Neuronal stem cell (in vitro differentiated cells): ENCODE measurements around the gene SERPIND1.
A peak's percentile ranks its signal among the peaks of the same experiment; 100 is the strongest.

Experiments
- DNase-seq: peaks from one replicate; pipeline ENCODE4 v3.0.0-alpha.2; 2013; ENCODE audit warnings: low spot score
- H2AFZ ChIP-seq: one replicate; pipeline ENCODE4 v1.6.1; 2013; ENCODE audit warnings: mild to moderate bottlenecking, low read length, inconsistent platforms
- H2AK5ac ChIP-seq: 2 replicates; pipeline ENCODE4 v1.6.1; 2013; ENCODE audit warnings: low read depth, mild to moderate bottlenecking, inconsistent platforms, low read length, moderate library complexity, mixed read lengths
- H2BK120ac ChIP-seq: 2 replicates; pipeline ENCODE4 v1.6.1; 2013; ENCODE audit warnings: low read depth, mild to moderate bottlenecking, inconsistent platforms, low read length, moderate library complexity, mixed read lengths
- H2BK12ac ChIP-seq: one replicate; pipeline ENCODE4 v1.6.1; 2013; ENCODE audit warnings: low read length, inconsistent platforms
- H2BK15ac ChIP-seq: 2 replicates; pipeline ENCODE4 v1.6.1; 2013; ENCODE audit warnings: mild to moderate bottlenecking, low read length, inconsistent platforms, mixed read lengths
- H2BK5ac ChIP-seq: one replicate; pipeline ENCODE4 v1.6.1; 2013; ENCODE audit warnings: inconsistent platforms, mild to moderate bottlenecking, low read length, moderate library complexity
- H3K14ac ChIP-seq: one replicate; pipeline ENCODE4 v1.6.1; 2013; ENCODE audit warnings: low read length, inconsistent platforms
- H3K18ac ChIP-seq: 2 replicates; pipeline ENCODE4 v1.6.1; 2013; ENCODE audit warnings: low read length, inconsistent platforms
- H3K23ac ChIP-seq: 2 replicates; pipeline ENCODE4 v1.6.1; 2013; ENCODE audit warnings: low read depth, mild to moderate bottlenecking, mixed read lengths, low read length, inconsistent platforms; ENCODE audit not compliant: poor library complexity
- H3K27ac ChIP-seq: replicated peaks from 3 replicates; pipeline ENCODE4 v1.5.1; 2013; ENCODE audit warnings: low read length, inconsistent platforms
- H3K27me3 ChIP-seq, 3 experiments: 2 replicates each; pipeline ENCODE4 v1.6.1; 2013; ENCODE audit warnings: low read length in 3 of 3, mild to moderate bottlenecking in 2 of 3, inconsistent platforms in 1 of 3, low read depth in 1 of 3, mixed read lengths in 1 of 3, moderate library complexity in 1 of 3; ENCODE audit not compliant: control insufficient read depth in 3 of 3, insufficient read depth in 3 of 3
- H3K36me3 ChIP-seq, 2 donors: replicated peaks in 1 of 2; 2 replicates each; pipeline ENCODE4 v1.6.1; 2013; ENCODE audit warnings: low read length in 2 of 2; ENCODE audit not compliant: control insufficient read depth in 2 of 2, insufficient read depth in 2 of 2
- H3K4ac ChIP-seq: 2 replicates; pipeline ENCODE4 v1.6.1; 2013; ENCODE audit warnings: inconsistent platforms, mild to moderate bottlenecking, low read length, moderate library complexity
- H3K4me1 ChIP-seq, 2 donors: 1 replicate in 1 of 2; 2 replicates in 1 of 2; pipeline ENCODE4 v1.6.1; 2013; ENCODE audit warnings: low read length in 2 of 2, low read depth in 1 of 2; ENCODE audit not compliant: control insufficient read depth in 2 of 2, insufficient read depth in 1 of 2
- H3K4me2 ChIP-seq: one replicate; pipeline ENCODE4 v1.6.1; 2013; ENCODE audit warnings: mild to moderate bottlenecking, low read length, inconsistent platforms; ENCODE audit not compliant: insufficient read depth, poor library complexity, severe bottlenecking
- H3K4me3 ChIP-seq, 2 donors: 2 replicates each; pipeline ENCODE4 v1.5.1; 2013; ENCODE audit warnings: low read length in 2 of 2, mild to moderate bottlenecking in 2 of 2, inconsistent platforms in 1 of 2, moderate library complexity in 1 of 2
- H3K79me1 ChIP-seq: one replicate; pipeline ENCODE4 v1.6.1; 2013; ENCODE audit warnings: low read depth, mild to moderate bottlenecking, inconsistent platforms, low read length, moderate library complexity
- H3K9ac ChIP-seq: one replicate; pipeline ENCODE4 v1.6.1; 2013; ENCODE audit warnings: mild to moderate bottlenecking, low read depth, low read length, inconsistent platforms; ENCODE audit not compliant: poor library complexity
- H3K9me3 ChIP-seq, 2 donors: replicated peaks in 1 of 2; 2 replicates each; pipeline versions ENCODE3 to v1.6.1; 2013; ENCODE audit warnings: low read length in 2 of 2, mild to moderate bottlenecking in 2 of 2, inconsistent platforms in 1 of 2, low read depth in 1 of 2, mixed read lengths in 1 of 2, moderate library complexity in 1 of 2; ENCODE audit not compliant: control insufficient read depth in 2 of 2, insufficient read depth in 1 of 2
- H4K8ac ChIP-seq: one replicate; pipeline ENCODE4 v1.6.1; 2013; ENCODE audit warnings: low read depth, mild to moderate bottlenecking, inconsistent platforms, low read length, moderate library complexity
- H4K91ac ChIP-seq: one replicate; pipeline ENCODE4 v1.6.1; 2013; ENCODE audit warnings: low read length, low read depth, mild to moderate bottlenecking, inconsistent platforms; ENCODE audit not compliant: poor library complexity
- WGBS, 2 donors: extraction: QIAGEN DNeasy Blood & Tissue Kit; methylation state at CpG; one replicate each; pipeline ENCODE4 v1.1.7; 2013; ENCODE audit warnings: missing lambda C conversion rate in 2 of 2, mixed read lengths in 1 of 2; ENCODE audit not compliant: insufficient read length in 2 of 2, insufficient replicate concordance in 1 of 2; ENCODE audit errors: extremely low coverage in 2 of 2; 5-methylcytosine and 5-hydroxymethylcytosine counted together

SERPIND1 gene

GRCh38 chr22:20829491-20830134 lies 55.7 kb downstream of the SERPIND1 start:
- Histone ChIP-seq H3K4me1 (no peaks in the 10 kb centered on the region), H2BK120ac (no peak overlapping the region), H2BK12ac (no peak overlapping the region), H2BK15ac (no peak overlapping the region), H3K79me1 (peaks cover 3% of the 10 kb centered on the region), H4K91ac (no peak overlapping the region), H4K8ac (no peak overlapping the region), H3K9ac (no peak overlapping the region), H3K14ac (no peak overlapping the region), H3K36me3 (peaks cover 11 to 68% of the 10 kb centered on the region in 2 donors), H3K18ac (no peak overlapping the region), H3K27ac (no peak overlapping the region), H3K27me3 (no peaks in the 10 kb centered on the region), H2BK5ac (no peak overlapping the region), H3K9me3 (peaks cover 3 to 12% of the 10 kb centered on the region in 2 donors), H3K4ac (no peak overlapping the region), H2AFZ (no peak overlapping the region), H3K23ac (no peak overlapping the region), H3K4me3 (no peak overlapping the region), H2AK5ac (no peak overlapping the region), H3K4me2 (no peak overlapping the region)
- DNase-seq: no peak
- WGBS, 2 donors: no CpG with 5 or more reads among the region's 3 CpGs

DNA sequence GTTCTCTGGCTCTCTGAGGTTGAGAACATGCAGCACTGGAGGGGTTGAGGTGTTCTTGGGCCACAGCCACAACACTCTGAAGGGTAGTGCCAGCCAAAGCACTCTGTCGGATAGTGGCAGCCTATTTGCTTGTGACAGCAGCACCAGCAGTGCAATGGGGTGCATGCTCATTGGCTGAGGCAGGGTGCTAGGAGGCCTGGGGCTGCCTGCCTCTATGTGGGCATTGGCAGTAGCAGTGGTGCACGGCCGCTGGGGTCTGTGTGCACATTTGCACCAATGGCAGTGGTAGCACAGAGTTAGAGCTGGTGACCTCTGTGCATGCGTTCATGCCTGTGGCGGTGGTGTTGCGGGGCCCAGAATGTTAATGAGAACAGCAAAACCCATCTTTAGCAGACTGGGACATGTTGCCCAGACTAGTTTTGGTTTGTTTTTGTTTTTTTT lies 59.3 kb downstream of the SERPIND1 start:
- Histone ChIP-seq H3K23ac (peak overlapping the region; percentile 85), H3K4me3 (peak overlapping the region in 1 of 2 donors; percentile 44), H3K18ac (peak overlapping the region; percentile 38), H3K36me3 (peaks cover 8 to 56% of the 10 kb centered on the region in 2 donors), H3K4me1 (no peaks in the 10 kb centered on the region), H3K79me1 (peaks cover 3% of the 10 kb centered on the region), H2BK120ac (no peak overlapping the region), H3K27me3 (no peaks in the 10 kb centered on the region), H4K91ac (no peak overlapping the region), H2AFZ (no peak overlapping the region), H3K4me2 (no peak overlapping the region), H2BK12ac (no peak overlapping the region), H2BK5ac (peak overlapping the region; percentile 39), H3K9me3 (peaks cover 3 to 12% of the 10 kb centered on the region in 2 donors), H3K4ac (peak overlapping the region; percentile 23), H3K9ac (no peak overlapping the region), H2AK5ac (no peak overlapping the region), H3K14ac (no peak overlapping the region), H2BK15ac (no peak overlapping the region), H3K27ac (no peak overlapping the region), H4K8ac (no peak overlapping the region)
- no peak for DNase-seq
- WGBS, 2 donors: no CpG with 5 or more reads among the region's 6 CpGs

- no peak overlapping the region for H3K23ac ChIP-seq
- peaks cover 3% of the 10 kb centered on the region for H3K79me1 ChIP-seq
- H2BK12ac ChIP-seq: no peak overlapping the region
- H3K4me3 ChIP-seq: no peak overlapping the region
- no peak overlapping the region for H3K14ac ChIP-seq
- H3K4me1 ChIP-seq: no peaks in the 10 kb centered on the region
- no peak overlapping the region for H2BK5ac ChIP-seq
- no peak overlapping the region for H2BK120ac ChIP-seq
- H4K91ac ChIP-seq: no peak overlapping the region
- no peak overlapping the region for H3K18ac ChIP-seq
- peaks cover 8 to 50% of the 10 kb centered on the region in 2 donors for H3K36me3 ChIP-seq
- DNase-seq: no peak
- no peaks in the 10 kb centered on the region for H3K27me3 ChIP-seq
- no peak overlapping the region for H3K9ac ChIP-seq
- no peak overlapping the region for H4K8ac ChIP-seq
- H3K4ac ChIP-seq: no peak overlapping the region
- H2AK5ac ChIP-seq: no peak overlapping the region
- no peak overlapping the region for H3K27ac ChIP-seq
- no peak overlapping the region for H2BK15ac ChIP-seq
- H2AFZ ChIP-seq: no peak overlapping the region
- WGBS, 2 donors: no CpG with 5 or more reads among the region's 3 CpGs
- peaks cover 3 to 12% of the 10 kb centered on the region in 2 donors for H3K9me3 ChIP-seq
- no peak overlapping the region for H3K4me2 ChIP-seq
These were observed 60.3 kb downstream of the SERPIND1 start for GRCh38 chr22:20834206-20834605.

GRCh38 chr22:20834725-20835124 lies 60.8 kb downstream of the SERPIND1 start:
- Histone ChIP-seq H3K4ac (no peak overlapping the region), H4K8ac (no peak overlapping the region), H3K18ac (no peak overlapping the region), H3K14ac (no peak overlapping the region), H3K4me1 (no peaks in the 10 kb centered on the region), H3K27ac (no peak overlapping the region), H2BK120ac (no peak overlapping the region), H3K4me2 (no peak overlapping the region), H3K79me1 (peaks cover 3% of the 10 kb centered on the region), H3K27me3 (no peaks in the 10 kb centered on the region), H3K9ac (no peak overlapping the region), H2BK5ac (no peak overlapping the region), H3K36me3 (peaks cover 8 to 44% of the 10 kb centered on the region in 2 donors), H2BK15ac (no peak overlapping the region), H3K23ac (no peak overlapping the region), H2AFZ (no peak overlapping the region), H4K91ac (no peak overlapping the region), H3K4me3 (no peak overlapping the region), H2BK12ac (no peak overlapping the region), H3K9me3 (peaks cover 3 to 12% of the 10 kb centered on the region in 2 donors), H2AK5ac (no peak overlapping the region)
- WGBS, 2 donors: no CpG with 5 or more reads among the region's 3 CpGs
- no peak for DNase-seq
